ENCODE data around the gene GPR55. TPM values are rescaled to one million over a fixed set of nuclear protein-coding genes. Genes with fewer than 3 reads are reported as not detected.

The GPR55 gene
- polyA plus RNA-seq, 1 donor from 2014 or later, result not detected

GRCh38 chr2:230942371-230942770, 17.3 kb upstream of the GPR55 start:
- TF ChIP-seq RAD21 (conservative IDR thresholded peaks at IDR 0.05), result no peak
- TF ChIP-seq EZH2 (IDR thresholded peaks at IDR 0.05; ENCODE audit: borderline replicate concordance, insufficient read depth, low read length, poor library complexity, severe bottlenecking), result no peak
- TF ChIP-seq POLR2AphosphoS5 (IDR thresholded peaks at IDR 0.05), result no peak
- TF ChIP-seq TAF1 (IDR thresholded peaks at IDR 0.05; ENCODE audit: low read depth), result no peak
- no peak for TF ChIP-seq REST (IDR thresholded peaks at IDR 0.05; ENCODE audit: borderline replicate concordance)
- no peak for TF ChIP-seq EP300 (conservative IDR thresholded peaks at IDR 0.05; ENCODE audit: poor library complexity, severe bottlenecking)
- TF ChIP-seq MXI1 (conservative IDR thresholded peaks at IDR 0.05; ENCODE audit: poor library complexity, severe bottlenecking), result no peak
- TF ChIP-seq SMC3 (conservative IDR thresholded peaks at IDR 0.05; ENCODE audit: poor library complexity), result no peak
- no peak for TF ChIP-seq CTCF (IDR thresholded peaks at IDR 0.05; ENCODE audit: poor library complexity, severe bottlenecking)
- H4K20me1 ChIP-seq (ENCODE audit: insufficient read depth), result no peaks in the 10 kb centered on the region
- no peaks in the 10 kb centered on the region for H3K79me2 ChIP-seq (replicated peaks; ENCODE audit: insufficient read depth, low read length)
- no peaks in the 10 kb centered on the region for H3K36me3 ChIP-seq (ENCODE audit: insufficient read depth, low read length)
- no peak overlapping the region for H3K4me3 ChIP-seq (ENCODE audit: low read length)
- H3K9me3 ChIP-seq (ENCODE audit: low read length), result no peaks in the 10 kb centered on the region
- H3F3A ChIP-seq (ENCODE audit: insufficient read depth, low read length, poor library complexity, severe bottlenecking), result no peaks in the 10 kb centered on the region
- no peaks in the 10 kb centered on the region for H3K27me3 ChIP-seq (ENCODE audit: insufficient read depth, low read depth, low read length)
- no peak overlapping the region for H3K27ac ChIP-seq (ENCODE audit: low read length)
- no peak overlapping the region for H2AFZ ChIP-seq (ENCODE audit: low read depth, low read length)
- H3K9me2 ChIP-seq (ENCODE audit: insufficient read depth, low read length), result no peaks in the 10 kb centered on the region
- H3K4me2 ChIP-seq (ENCODE audit: low read length), result no peak overlapping the region
- no peak overlapping the region for H3K9ac ChIP-seq (ENCODE audit: low read length)

GRCh38 chr2:230941202-230942180, 16.4 kb upstream of the GPR55 start:
- Histone ChIP-seq H3K27me3 (ENCODE audit: insufficient read depth, low read depth, low read length) (no peaks in the 10 kb centered on the region), H3F3A (ENCODE audit: insufficient read depth, low read length, poor library complexity, severe bottlenecking) (no peaks in the 10 kb centered on the region), H3K4me3 (ENCODE audit: low read length) (no peak overlapping the region), H3K4me2 (ENCODE audit: low read length) (no peak overlapping the region), H3K79me2 (replicated peaks; ENCODE audit: insufficient read depth, low read length) (no peaks in the 10 kb centered on the region), H3K27ac (ENCODE audit: low read length) (no peak overlapping the region), H3K9me3 (ENCODE audit: low read length) (no peaks in the 10 kb centered on the region), H3K9me2 (ENCODE audit: insufficient read depth, low read length) (no peaks in the 10 kb centered on the region), H3K36me3 (ENCODE audit: insufficient read depth, low read length) (no peaks in the 10 kb centered on the region), H4K20me1 (ENCODE audit: insufficient read depth) (no peaks in the 10 kb centered on the region), H3K9ac (ENCODE audit: low read length) (no peak overlapping the region), H2AFZ (ENCODE audit: low read depth, low read length) (no peak overlapping the region)
- TF ChIP-seq EZH2 (IDR thresholded peaks at IDR 0.05; ENCODE audit: borderline replicate concordance, insufficient read depth, low read length, poor library complexity, severe bottlenecking) (no peak), REST (IDR thresholded peaks at IDR 0.05; ENCODE audit: borderline replicate concordance) (no peak), RAD21 (conservative IDR thresholded peaks at IDR 0.05) (no peak), TAF1 (IDR thresholded peaks at IDR 0.05; ENCODE audit: low read depth) (no peak), CTCF (IDR thresholded peaks at IDR 0.05; ENCODE audit: poor library complexity, severe bottlenecking) (no peak), SMC3 (conservative IDR thresholded peaks at IDR 0.05; ENCODE audit: poor library complexity) (no peak), EP300 (conservative IDR thresholded peaks at IDR 0.05; ENCODE audit: poor library complexity, severe bottlenecking) (no peak), POLR2AphosphoS5 (IDR thresholded peaks at IDR 0.05) (no peak), MXI1 (conservative IDR thresholded peaks at IDR 0.05; ENCODE audit: poor library complexity, severe bottlenecking) (no peak)

Measured in neural cell (in vitro differentiated cells).